Measurements from ENCODE around the gene GPR161.
A peak's percentile ranks its signal among the peaks of the same experiment; 100 is the strongest.

The GPR161 gene

GRCh38 chr1:168150283-168150682, 13.6 kb upstream of the GPR161 start:
- H3K4me3 ChIP-seq (ENCODE audit: low read depth, low read length) = no peak overlapping the region

- no peak overlapping the region for H3K4me3 ChIP-seq (ENCODE audit: low read depth, low read length)
Observed at GRCh38 chr1:168148916-168149315, 12.2 kb upstream of the GPR161 start.

- no peak overlapping the region for H3K4me3 ChIP-seq (ENCODE audit: low read depth, low read length)
Observed at GRCh38 chr1:168146626-168147025, 9.9 kb upstream of the GPR161 start.

- H3K4me3 ChIP-seq (ENCODE audit: low read depth, low read length) = no peak overlapping the region
Observed at GRCh38 chr1:168146160-168146539, 9.4 kb upstream of the GPR161 start.

GRCh38 chr1:168145184-168146159, 8.7 kb upstream of the GPR161 start:
- H3K4me3 ChIP-seq (ENCODE audit: low read depth, low read length) = no peak overlapping the region

- no peak overlapping the region for H3K4me3 ChIP-seq (ENCODE audit: low read depth, low read length)
Observed at GRCh38 chr1:168141871-168142385, 5.2 kb upstream of the GPR161 start.

GRCh38 chr1:168139070-168139469, 2.3 kb upstream of the GPR161 start:
- H3K4me3 ChIP-seq (ENCODE audit: low read depth, low read length) = no peak overlapping the region

- no peak overlapping the region for H3K4me3 ChIP-seq (ENCODE audit: low read depth, low read length)
Observed at GRCh38 chr1:168138134-168138533, 1.4 kb upstream of the GPR161 start.

- H3K4me3 ChIP-seq (ENCODE audit: low read depth, low read length) = peak overlapping the region; percentile 84
Observed at GRCh38 chr1:168137515-168137821, 738 bp upstream of the GPR161 start.

- H3K4me3 ChIP-seq (ENCODE audit: low read depth, low read length) = peak overlapping the region; percentile 63
Observed at GRCh38 chr1:168135921-168136708, 615 bp downstream of the GPR161 start.

- peak overlapping the region; percentile 63 for H3K4me3 ChIP-seq (ENCODE audit: low read depth, low read length)
Observed at GRCh38 chr1:168135116-168135920, 1.4 kb downstream of the GPR161 start.

GRCh38 chr1:168134642-168135041, 2.1 kb downstream of the GPR161 start:
- H3K4me3 ChIP-seq (ENCODE audit: low read depth, low read length) = no peak overlapping the region

- H3K4me3 ChIP-seq (ENCODE audit: low read depth, low read length) = no peak overlapping the region
Observed at GRCh38 chr1:168134132-168134531, 2.6 kb downstream of the GPR161 start.

- H3K4me3 ChIP-seq (ENCODE audit: low read depth, low read length) = no peak overlapping the region
Observed at GRCh38 chr1:168129933-168130332, 6.8 kb downstream of the GPR161 start.

- H3K4me3 ChIP-seq (ENCODE audit: low read depth, low read length) = no peak overlapping the region
Observed at GRCh38 chr1:168127503-168127902, 9.2 kb downstream of the GPR161 start.

- H3K4me3 ChIP-seq (ENCODE audit: low read depth, low read length) = no peak overlapping the region
Observed at GRCh38 chr1:168125051-168125450, 11.7 kb downstream of the GPR161 start.

- H3K4me3 ChIP-seq (ENCODE audit: low read depth, low read length) = no peak overlapping the region
Observed at GRCh38 chr1:168121401-168122011, 15.2 kb downstream of the GPR161 start.

GRCh38 chr1:168119750-168120149, 17.0 kb downstream of the GPR161 start:
- H3K4me3 ChIP-seq (ENCODE audit: low read depth, low read length) = no peak overlapping the region

GRCh38 chr1:168116327-168116799, 20.4 kb downstream of the GPR161 start:
- H3K4me3 ChIP-seq (ENCODE audit: low read depth, low read length) = no peak overlapping the region

GRCh38 chr1:168114845-168115244, 21.9 kb downstream of the GPR161 start:
- no peak overlapping the region for H3K4me3 ChIP-seq (ENCODE audit: low read depth, low read length)

All from iPS-11a (cell line).